GM23338 (cell line): Measurements from ENCODE around the gene CDK14. TPM values are rescaled to one million over a fixed set of nuclear protein-coding genes. Genes with fewer than 3 reads are reported as not detected.

ENCODE experiments used
- ATAC-seq: fragments of 200-7000 bp; cut with Tn5 transposase; 3 replicates; pipeline ENCODE4 v1.9.1; 2020
- DNase-seq: peaks from one replicate; pipeline ENCODE4 v3.0.0-alpha.2; 2015; ENCODE audit warnings: low spot score
- H2AFZ ChIP-seq: fragments of 200-600 bp; sonication (generic); 2 replicates; pipeline ENCODE4 v1.8.0; 2016; ENCODE audit warnings: antibody characterized with exemption, mild to moderate bottlenecking, moderate library complexity
- H3F3A ChIP-seq: fragments of 200-600 bp; sonication (generic); replicated peaks from 2 replicates; pipeline ENCODE4 v1.8.0; 2017; ENCODE audit warnings: antibody characterized with exemption, mixed run types, low read depth
- H3K27ac ChIP-seq: fragments of 200-600 bp; sonication (generic); 2 replicates; pipeline ENCODE4 v1.6.1; 2016; ENCODE audit warnings: low read depth
- H3K27me3 ChIP-seq: fragments of 200-600 bp; sonication (generic); 2 replicates; pipeline ENCODE4 v1.8.0; 2016; ENCODE audit warnings: mild to moderate bottlenecking, mixed run types, moderate library complexity; ENCODE audit not compliant: insufficient read depth
- H3K36me3 ChIP-seq: fragments of 200-600 bp; sonication (generic); 2 replicates; pipeline ENCODE4 v1.8.0; 2016; ENCODE audit warnings: mild to moderate bottlenecking; ENCODE audit not compliant: insufficient read depth
- H3K4me1 ChIP-seq: fragments of 200-600 bp; sonication (generic); 2 replicates; pipeline ENCODE4 v1.8.0; 2016; ENCODE audit warnings: mild to moderate bottlenecking, moderate library complexity; ENCODE audit not compliant: insufficient read depth
- H3K4me2 ChIP-seq: fragments of 200-600 bp; sonication (generic); 2 replicates; pipeline ENCODE4 v1.7.1; 2017; ENCODE audit warnings: mixed run types
- H3K4me3 ChIP-seq: fragments of 200-600 bp; sonication (generic); 2 replicates; pipeline ENCODE4 v1.6.1; 2016; ENCODE audit warnings: mixed run types
- H3K79me2 ChIP-seq: fragments of 200-600 bp; sonication (generic); replicated peaks from 2 replicates; pipeline ENCODE4 v1.8.0; 2017; ENCODE audit warnings: mild to moderate bottlenecking; ENCODE audit not compliant: insufficient read depth
- H3K9me2 ChIP-seq: fragments of 200-600 bp; sonication (generic); 2 replicates; pipeline ENCODE4 v1.8.0; 2017; ENCODE audit not compliant: insufficient read depth
- H4K20me1 ChIP-seq: fragments of 200-600 bp; sonication (generic); replicated peaks from 2 replicates; pipeline ENCODE4 v1.8.0; 2017; ENCODE audit warnings: mild to moderate bottlenecking; ENCODE audit not compliant: insufficient read depth
- H3K27ac Mint-ChIP-seq: 2 replicates; pipeline ENCODE4 v1.8.0; 2020; ENCODE audit warnings: inconsistent platforms, mild to moderate bottlenecking, moderate library complexity, mixed read lengths
- H3K27me3 Mint-ChIP-seq: 3 replicates; pipeline ENCODE4 v1.8.0; 2022; ENCODE audit warnings: low read depth, mild to moderate bottlenecking, moderate library complexity, mixed read lengths, inconsistent platforms; ENCODE audit not compliant: insufficient read depth, poor library complexity
- H3K36me3 Mint-ChIP-seq: 3 replicates; pipeline ENCODE4 v1.8.0; 2021; ENCODE audit warnings: low read depth, mild to moderate bottlenecking, inconsistent platforms, moderate library complexity, mixed read lengths
- H3K4me1 Mint-ChIP-seq: 3 replicates; pipeline ENCODE4 v1.8.0; 2020; ENCODE audit warnings: mild to moderate bottlenecking, inconsistent platforms, mixed read lengths
- H3K4me3 Mint-ChIP-seq: 3 replicates; pipeline ENCODE4 v1.8.0; 2021; ENCODE audit warnings: moderate library complexity, mild to moderate bottlenecking, inconsistent platforms, mixed read lengths
- H3K9me3 Mint-ChIP-seq: 3 replicates; pipeline ENCODE4 v1.8.0; 2020; ENCODE audit warnings: moderate library complexity, mild to moderate bottlenecking, inconsistent platforms, mixed read lengths
- CREB1 ChIP-seq: fragments of 250-450 bp; sonication (Bioruptor Pico); IDR thresholded peaks from 2 replicates; pipeline ENCODE4 v1.5.0; 2020; ENCODE audit warnings: low read depth, mild to moderate bottlenecking, moderate library complexity
- ETS1 ChIP-seq: IDR thresholded peaks from 2 replicates; pipeline ENCODE4 v1.6.1; 2016; ENCODE audit warnings: antibody characterized with exemption
- EZH2 ChIP-seq: fragments of 200-600 bp; sonication (generic); IDR thresholded peaks from one replicate; pipeline ENCODE4 v1.8.0; 2017; ENCODE audit warnings: antibody characterized with exemption, mild to moderate bottlenecking, low read depth; ENCODE audit not compliant: unreplicated experiment
- EZH2phosphoT487 ChIP-seq: fragments of 200-600 bp; sonication (generic); IDR thresholded peaks from one replicate; pipeline ENCODE4 v1.8.1; 2018; ENCODE audit warnings: antibody characterized with exemption; ENCODE audit not compliant: unreplicated experiment
- JUNB ChIP-seq: IDR thresholded peaks from one replicate; pipeline ENCODE4 v1.6.1; 2016; ENCODE audit warnings: antibody characterized with exemption; ENCODE audit not compliant: unreplicated experiment
- NANOG ChIP-seq: IDR thresholded peaks from 2 replicates; pipeline ENCODE4 v1.6.1; 2016; ENCODE audit warnings: antibody characterized with exemption, borderline replicate concordance
- POLR2AphosphoS5 ChIP-seq: IDR thresholded peaks from 2 replicates; pipeline ENCODE4 v1.6.1; 2016; ENCODE audit warnings: antibody characterized with exemption, low read depth
- STAT1 ChIP-seq: IDR thresholded peaks from one replicate; pipeline ENCODE4 v1.6.1; 2016; ENCODE audit warnings: antibody characterized with exemption; ENCODE audit not compliant: unreplicated experiment
- ZNF114 ChIP-seq: fragments of 250-450 bp; sonication (Bioruptor Pico); IDR thresholded peaks from 2 replicates; pipeline ENCODE4 v1.5.0; 2020; ENCODE audit warnings: mild to moderate bottlenecking, moderate library complexity
- ZNF331 ChIP-seq: fragments of 250-450 bp; sonication (Bioruptor Pico); IDR thresholded peaks from 2 replicates; pipeline ENCODE4 v1.5.0; 2020; ENCODE audit warnings: low read depth, mild to moderate bottlenecking, moderate library complexity
- polyA plus RNA-seq: library from polyadenylated mRNA; unstranded; fragments of >200 nt; fragmentation: Nextera tagmentation; extraction: Ambion mirVana; gene quantifications from 2 replicates; pipeline ENCODE4 v1.2.1, GENCODE V29; 2016
- total RNA-seq: library from RNA; depleted of rRNA; stranded (reverse); fragments of >200 nt; shearing (Covaris generic); gene quantifications from 2 replicates; pipeline ENCODE4 v1.2.3, GENCODE V29; 2014
- TF ChIP-seq, protein P1 (sequence below), 2 experiments: fragments of 200-600 bp in 1 of 2; sonication (generic) in 1 of 2; conservative IDR thresholded peaks; 2 replicates each; pipeline versions ENCODE4 v1.5.1 to v1.6.1; 2016 to 2017; ENCODE audit warnings: antibody characterized with exemption in 2 of 2, low read depth in 2 of 2, mild to moderate bottlenecking in 2 of 2, moderate library complexity in 1 of 2
- TF ChIP-seq, protein P2 (sequence below): IDR thresholded peaks from one replicate; pipeline ENCODE4 v1.6.1; 2018; ENCODE audit warnings: antibody characterized with exemption; ENCODE audit not compliant: unreplicated experiment
- TF ChIP-seq, protein P3 (sequence below): fragments of 250-450 bp; sonication (Bioruptor Pico); IDR thresholded peaks from 2 replicates; pipeline ENCODE4 v1.5.0; 2020; ENCODE audit warnings: mild to moderate bottlenecking, moderate library complexity

The CDK14 gene
- total and polyA plus RNA-seq, 2 experiments from 2014 or later: 11.2 to 24.0 TPM

DNA sequence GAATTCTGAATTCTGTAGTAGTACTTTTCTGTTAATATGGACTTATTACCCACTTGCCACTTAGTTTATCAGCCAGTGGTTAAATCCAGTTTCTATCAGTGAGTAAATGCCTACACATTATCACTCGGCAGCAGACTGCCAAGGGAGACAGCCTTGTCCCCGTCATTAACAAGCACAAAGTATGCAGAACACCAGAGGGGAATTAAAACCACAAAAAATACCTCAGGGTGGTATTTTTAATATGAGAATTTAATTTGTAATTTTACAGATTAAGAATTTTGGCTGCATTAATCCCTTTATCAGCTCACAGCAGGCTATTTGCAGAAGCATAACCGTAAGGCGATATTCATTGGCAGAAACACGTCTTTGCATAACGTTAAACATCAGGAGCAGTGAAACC lies 518.1 kb downstream of the CDK14 start:
- H3K9me3 Mint-ChIP-seq: no peaks in the 10 kb centered on the region
- H3K27ac ChIP-seq: no peak overlapping the region
- ATAC-seq (no peak), DNase-seq (no peak)
- no peak overlapping the region for H3K4me3 Mint-ChIP-seq
- H3K79me2 ChIP-seq: no peaks in the 10 kb centered on the region
- H3K4me3 ChIP-seq: no peak overlapping the region
- no peak for TF ChIP-seq ZNF331 (CRISPR knock-in tag)
- TF ChIP-seq, protein P1, sequence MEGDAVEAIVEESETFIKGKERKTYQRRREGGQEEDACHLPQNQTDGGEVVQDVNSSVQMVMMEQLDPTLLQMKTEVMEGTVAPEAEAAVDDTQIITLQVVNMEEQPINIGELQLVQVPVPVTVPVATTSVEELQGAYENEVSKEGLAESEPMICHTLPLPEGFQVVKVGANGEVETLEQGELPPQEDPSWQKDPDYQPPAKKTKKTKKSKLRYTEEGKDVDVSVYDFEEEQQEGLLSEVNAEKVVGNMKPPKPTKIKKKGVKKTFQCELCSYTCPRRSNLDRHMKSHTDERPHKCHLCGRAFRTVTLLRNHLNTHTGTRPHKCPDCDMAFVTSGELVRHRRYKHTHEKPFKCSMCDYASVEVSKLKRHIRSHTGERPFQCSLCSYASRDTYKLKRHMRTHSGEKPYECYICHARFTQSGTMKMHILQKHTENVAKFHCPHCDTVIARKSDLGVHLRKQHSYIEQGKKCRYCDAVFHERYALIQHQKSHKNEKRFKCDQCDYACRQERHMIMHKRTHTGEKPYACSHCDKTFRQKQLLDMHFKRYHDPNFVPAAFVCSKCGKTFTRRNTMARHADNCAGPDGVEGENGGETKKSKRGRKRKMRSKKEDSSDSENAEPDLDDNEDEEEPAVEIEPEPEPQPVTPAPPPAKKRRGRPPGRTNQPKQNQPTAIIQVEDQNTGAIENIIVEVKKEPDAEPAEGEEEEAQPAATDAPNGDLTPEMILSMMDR (conservative IDR thresholded peaks at IDR 0.05; ENCODE audit: low read depth in 2 of 2): no peak
- no peak for TF ChIP-seq EZH2phosphoT487
- no peak for TF ChIP-seq POLR2AphosphoS5
- no peak for TF ChIP-seq ETS1
- TF ChIP-seq, protein P2, sequence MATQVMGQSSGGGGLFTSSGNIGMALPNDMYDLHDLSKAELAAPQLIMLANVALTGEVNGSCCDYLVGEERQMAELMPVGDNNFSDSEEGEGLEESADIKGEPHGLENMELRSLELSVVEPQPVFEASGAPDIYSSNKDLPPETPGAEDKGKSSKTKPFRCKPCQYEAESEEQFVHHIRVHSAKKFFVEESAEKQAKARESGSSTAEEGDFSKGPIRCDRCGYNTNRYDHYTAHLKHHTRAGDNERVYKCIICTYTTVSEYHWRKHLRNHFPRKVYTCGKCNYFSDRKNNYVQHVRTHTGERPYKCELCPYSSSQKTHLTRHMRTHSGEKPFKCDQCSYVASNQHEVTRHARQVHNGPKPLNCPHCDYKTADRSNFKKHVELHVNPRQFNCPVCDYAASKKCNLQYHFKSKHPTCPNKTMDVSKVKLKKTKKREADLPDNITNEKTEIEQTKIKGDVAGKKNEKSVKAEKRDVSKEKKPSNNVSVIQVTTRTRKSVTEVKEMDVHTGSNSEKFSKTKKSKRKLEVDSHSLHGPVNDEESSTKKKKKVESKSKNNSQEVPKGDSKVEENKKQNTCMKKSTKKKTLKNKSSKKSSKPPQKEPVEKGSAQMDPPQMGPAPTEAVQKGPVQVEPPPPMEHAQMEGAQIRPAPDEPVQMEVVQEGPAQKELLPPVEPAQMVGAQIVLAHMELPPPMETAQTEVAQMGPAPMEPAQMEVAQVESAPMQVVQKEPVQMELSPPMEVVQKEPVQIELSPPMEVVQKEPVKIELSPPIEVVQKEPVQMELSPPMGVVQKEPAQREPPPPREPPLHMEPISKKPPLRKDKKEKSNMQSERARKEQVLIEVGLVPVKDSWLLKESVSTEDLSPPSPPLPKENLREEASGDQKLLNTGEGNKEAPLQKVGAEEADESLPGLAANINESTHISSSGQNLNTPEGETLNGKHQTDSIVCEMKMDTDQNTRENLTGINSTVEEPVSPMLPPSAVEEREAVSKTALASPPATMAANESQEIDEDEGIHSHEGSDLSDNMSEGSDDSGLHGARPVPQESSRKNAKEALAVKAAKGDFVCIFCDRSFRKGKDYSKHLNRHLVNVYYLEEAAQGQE: no peak
- TF ChIP-seq EZH2: no peak
- TF ChIP-seq CREB1: no peak
- TF ChIP-seq STAT1: no peak
- TF ChIP-seq, protein P3, sequence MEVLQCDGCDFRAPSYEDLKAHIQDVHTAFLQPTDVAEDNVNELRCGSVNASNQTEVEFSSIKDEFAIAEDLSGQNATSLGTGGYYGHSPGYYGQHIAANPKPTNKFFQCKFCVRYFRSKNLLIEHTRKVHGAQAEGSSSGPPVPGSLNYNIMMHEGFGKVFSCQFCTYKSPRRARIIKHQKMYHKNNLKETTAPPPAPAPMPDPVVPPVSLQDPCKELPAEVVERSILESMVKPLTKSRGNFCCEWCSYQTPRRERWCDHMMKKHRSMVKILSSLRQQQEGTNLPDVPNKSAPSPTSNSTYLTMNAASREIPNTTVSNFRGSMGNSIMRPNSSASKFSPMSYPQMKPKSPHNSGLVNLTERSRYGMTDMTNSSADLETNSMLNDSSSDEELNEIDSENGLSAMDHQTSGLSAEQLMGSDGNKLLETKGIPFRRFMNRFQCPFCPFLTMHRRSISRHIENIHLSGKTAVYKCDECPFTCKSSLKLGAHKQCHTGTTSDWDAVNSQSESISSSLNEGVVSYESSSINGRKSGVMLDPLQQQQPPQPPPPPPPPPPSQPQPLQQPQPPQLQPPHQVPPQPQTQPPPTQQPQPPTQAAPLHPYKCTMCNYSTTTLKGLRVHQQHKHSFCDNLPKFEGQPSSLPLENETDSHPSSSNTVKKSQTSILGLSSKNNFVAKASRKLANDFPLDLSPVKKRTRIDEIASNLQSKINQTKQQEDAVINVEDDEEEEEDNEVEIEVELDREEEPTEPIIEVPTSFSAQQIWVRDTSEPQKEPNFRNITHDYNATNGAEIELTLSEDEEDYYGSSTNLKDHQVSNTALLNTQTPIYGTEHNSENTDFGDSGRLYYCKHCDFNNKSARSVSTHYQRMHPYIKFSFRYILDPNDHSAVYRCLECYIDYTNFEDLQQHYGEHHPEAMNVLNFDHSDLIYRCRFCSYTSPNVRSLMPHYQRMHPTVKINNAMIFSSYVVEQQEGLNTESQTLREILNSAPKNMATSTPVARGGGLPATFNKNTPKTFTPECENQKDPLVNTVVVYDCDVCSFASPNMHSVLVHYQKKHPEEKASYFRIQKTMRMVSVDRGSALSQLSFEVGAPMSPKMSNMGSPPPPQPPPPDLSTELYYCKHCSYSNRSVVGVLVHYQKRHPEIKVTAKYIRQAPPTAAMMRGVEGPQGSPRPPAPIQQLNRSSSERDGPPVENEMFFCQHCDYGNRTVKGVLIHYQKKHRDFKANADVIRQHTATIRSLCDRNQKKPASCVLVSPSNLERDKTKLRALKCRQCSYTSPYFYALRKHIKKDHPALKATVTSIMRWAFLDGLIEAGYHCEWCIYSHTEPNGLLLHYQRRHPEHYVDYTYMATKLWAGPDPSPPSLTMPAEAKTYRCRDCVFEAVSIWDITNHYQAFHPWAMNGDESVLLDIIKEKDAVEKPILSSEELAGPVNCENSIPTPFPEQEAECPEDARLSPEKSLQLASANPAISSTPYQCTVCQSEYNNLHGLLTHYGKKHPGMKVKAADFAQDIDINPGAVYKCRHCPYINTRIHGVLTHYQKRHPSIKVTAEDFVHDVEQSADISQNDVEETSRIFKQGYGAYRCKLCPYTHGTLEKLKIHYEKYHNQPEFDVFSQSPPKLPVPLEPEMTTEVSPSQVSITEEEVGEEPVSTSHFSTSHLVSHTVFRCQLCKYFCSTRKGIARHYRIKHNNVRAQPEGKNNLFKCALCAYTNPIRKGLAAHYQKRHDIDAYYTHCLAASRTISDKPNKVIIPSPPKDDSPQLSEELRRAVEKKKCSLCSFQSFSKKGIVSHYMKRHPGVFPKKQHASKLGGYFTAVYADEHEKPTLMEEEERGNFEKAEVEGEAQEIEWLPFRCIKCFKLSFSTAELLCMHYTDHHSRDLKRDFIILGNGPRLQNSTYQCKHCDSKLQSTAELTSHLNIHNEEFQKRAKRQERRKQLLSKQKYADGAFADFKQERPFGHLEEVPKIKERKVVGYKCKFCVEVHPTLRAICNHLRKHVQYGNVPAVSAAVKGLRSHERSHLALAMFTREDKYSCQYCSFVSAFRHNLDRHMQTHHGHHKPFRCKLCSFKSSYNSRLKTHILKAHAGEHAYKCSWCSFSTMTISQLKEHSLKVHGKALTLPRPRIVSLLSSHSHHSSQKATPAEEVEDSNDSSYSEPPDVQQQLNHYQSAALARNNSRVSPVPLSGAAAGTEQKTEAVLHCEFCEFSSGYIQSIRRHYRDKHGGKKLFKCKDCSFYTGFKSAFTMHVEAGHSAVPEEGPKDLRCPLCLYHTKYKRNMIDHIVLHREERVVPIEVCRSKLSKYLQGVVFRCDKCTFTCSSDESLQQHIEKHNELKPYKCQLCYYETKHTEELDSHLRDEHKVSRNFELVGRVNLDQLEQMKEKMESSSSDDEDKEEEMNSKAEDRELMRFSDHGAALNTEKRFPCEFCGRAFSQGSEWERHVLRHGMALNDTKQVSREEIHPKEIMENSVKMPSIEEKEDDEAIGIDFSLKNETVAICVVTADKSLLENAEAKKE: no peak
- TF ChIP-seq JUNB: no peak
- TF ChIP-seq NANOG: no peak
- TF ChIP-seq ZNF114: no peak
- peaks cover 5% of the 10 kb centered on the region for H3K27me3 Mint-ChIP-seq
- no peaks in the 10 kb centered on the region for H3F3A ChIP-seq
- no peaks in the 10 kb centered on the region for H4K20me1 ChIP-seq
- H3K36me3 ChIP-seq: peaks cover 3% of the 10 kb centered on the region; the same call in 1 of the 2 replicates
- no peak overlapping the region for H3K27ac Mint-ChIP-seq
- H3K36me3 Mint-ChIP-seq: peaks cover 2% of the 10 kb centered on the region; the same call in 1 of the 3 replicates
- H3K4me1 Mint-ChIP-seq: no peaks in the 10 kb centered on the region
- no peak overlapping the region for H2AFZ ChIP-seq
- H3K9me2 ChIP-seq: no peaks in the 10 kb centered on the region; the same call in 1 of the 2 replicates
- no peaks in the 10 kb centered on the region for H3K4me1 ChIP-seq
- H3K27me3 ChIP-seq: no peaks in the 10 kb centered on the region
- no peak overlapping the region for H3K4me2 ChIP-seq
